Measurements from ENCODE around the gene KRT73.

KRT73 gene

DNA sequence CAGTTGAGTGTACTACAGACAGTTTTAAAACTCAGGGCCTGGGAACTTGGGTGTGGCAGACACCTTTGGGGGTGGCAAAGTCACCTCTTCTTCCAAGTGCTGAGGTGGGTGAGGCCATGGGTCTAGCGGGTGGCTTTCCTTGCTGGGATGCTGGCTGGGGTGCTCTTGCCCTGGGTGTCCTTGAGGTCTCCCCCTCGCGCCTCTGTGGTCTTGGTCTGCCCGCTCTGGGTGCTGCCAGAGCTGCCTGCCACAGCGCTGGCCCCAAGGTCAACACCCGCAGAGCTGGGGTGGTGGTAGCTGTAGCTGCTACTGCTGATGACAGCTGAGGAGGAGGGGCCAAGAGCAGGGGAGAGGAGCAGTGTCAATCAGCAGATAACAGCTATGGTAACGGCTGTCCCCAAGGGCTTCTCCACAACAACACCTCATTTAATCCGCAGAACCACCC is 51.5 kb downstream of the KRT73 start:
- no peak for DNase-seq (ENCODE audit: low spot score)

DNA sequence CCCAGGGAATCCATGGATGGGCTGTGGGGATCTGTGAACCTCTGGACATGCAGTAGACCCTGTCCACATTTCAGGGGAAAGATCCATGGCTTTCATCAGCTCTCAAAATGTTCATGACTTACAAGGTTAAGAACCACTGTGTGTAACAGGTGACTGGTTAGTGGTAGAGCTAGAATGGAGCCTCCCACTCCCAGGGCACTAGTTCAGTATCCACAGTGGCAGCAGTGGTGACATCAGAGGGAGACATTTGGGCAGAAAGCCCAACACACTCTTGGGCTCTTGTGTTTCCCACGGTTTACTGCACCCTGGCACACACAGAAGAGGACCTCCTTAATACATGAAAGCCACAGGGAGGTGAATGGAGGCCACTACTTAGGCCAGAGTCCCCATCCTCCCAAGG is 53.8 kb downstream of the KRT73 start:
- DNase-seq (ENCODE audit: low spot score), result no peak

GRCh38 chr12:52561880-52562449 is 56.4 kb downstream of the KRT73 start:
- peak; percentile 33 for DNase-seq (ENCODE audit: low spot score)

DNA sequence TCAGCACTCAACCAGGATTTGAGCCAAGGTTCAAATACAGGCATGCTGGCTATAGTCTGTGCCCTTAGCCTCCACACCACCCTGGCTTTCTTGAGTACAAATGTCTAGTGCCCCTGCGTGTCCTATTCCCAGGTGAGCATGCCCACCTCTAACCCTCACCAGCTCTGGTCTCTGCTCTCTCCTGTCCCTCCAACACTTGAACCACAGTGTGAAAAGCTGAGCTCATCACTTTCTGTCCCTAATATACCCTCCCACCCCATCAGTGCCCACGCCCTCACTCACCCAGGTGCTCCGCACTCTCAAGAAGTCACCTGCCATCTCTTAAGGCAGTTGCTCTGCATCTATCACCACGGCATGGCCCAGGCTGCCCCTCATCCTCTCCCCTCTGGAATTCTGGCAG is 58.4 kb downstream of the KRT73 start:
- DNase-seq (ENCODE audit: low spot score), result no peak

DNA sequence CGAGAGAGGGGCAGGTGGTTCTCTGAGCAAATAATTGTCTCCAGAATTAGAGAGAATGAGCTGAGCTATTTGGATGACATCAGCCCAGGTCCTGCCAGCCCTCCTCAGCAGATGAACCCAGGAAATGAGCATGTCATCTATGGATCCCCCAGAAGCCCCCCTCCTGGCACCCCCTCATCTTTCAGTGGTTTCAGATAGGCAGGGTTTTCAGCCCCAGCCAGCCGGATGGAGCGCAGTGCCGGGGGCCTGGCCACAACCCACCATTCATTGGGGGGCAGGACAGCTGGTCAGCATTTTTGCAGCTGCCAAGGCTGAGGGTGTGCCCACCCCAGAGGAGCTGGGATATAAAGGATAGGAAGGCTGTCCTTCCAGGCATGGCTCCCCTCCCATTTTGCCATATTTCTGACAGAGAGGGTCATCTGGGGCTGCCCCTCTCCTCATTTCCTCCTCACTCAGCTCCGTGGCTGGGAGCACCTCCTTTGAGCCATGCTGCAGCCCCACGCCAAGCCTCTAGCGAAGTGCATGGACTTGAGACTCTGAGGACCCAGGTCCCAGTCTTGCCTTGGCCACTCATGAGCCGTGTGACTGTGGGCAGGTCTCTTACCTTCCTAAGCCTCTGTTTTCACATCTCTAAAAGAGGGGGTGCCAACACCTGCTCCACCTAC is 59.4 kb downstream of the KRT73 start:
- no peak for DNase-seq (ENCODE audit: low spot score)

All from AG20443 (cell line).